ENCODE data around the gene SMCO4.

The SMCO4 gene

DNA sequence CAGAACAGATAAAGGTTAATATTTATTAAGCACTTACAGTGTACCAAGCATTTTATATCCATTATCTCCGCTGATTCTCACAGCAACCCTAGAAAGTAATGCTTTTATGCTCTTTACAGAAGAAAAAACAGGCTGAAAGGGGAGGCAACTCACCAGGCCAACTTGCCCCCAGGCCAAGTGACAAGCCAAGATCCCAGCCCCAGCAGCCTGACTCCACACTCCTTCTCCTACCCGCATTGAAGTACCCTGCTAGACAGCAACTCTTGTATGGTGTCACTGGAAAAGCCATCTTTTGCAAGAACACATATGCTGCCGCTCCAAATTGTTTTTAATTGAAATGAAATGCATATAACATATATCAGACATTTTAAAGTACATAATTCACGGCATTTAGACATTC, 25.6 kb downstream of the SMCO4 start:
- Histone ChIP-seq H3K27me3 (ENCODE audit: insufficient read depth, low read depth) (no peaks in the 10 kb centered on the region), H3K79me2 (ENCODE audit: insufficient read depth, low read depth) (no peaks in the 10 kb centered on the region), H4K20me1 (ENCODE audit: insufficient read depth) (no peaks in the 10 kb centered on the region), H3K36me3 (ENCODE audit: insufficient read depth) (no peaks in the 10 kb centered on the region), H3K27ac (no peak overlapping the region), H2AFZ (ENCODE audit: low read depth) (no peak overlapping the region), H3K4me1 (ENCODE audit: low read depth, poor library complexity, severe bottlenecking) (peaks cover 20% of the 10 kb centered on the region), H3K9ac (no peak overlapping the region), H3K4me2 (no peak overlapping the region), H3K4me3 (IDR thresholded peaks at IDR 0.05; ENCODE audit: insufficient read depth, low read depth, low read length) (no peak overlapping the region)
- TF ChIP-seq, protein P1, sequence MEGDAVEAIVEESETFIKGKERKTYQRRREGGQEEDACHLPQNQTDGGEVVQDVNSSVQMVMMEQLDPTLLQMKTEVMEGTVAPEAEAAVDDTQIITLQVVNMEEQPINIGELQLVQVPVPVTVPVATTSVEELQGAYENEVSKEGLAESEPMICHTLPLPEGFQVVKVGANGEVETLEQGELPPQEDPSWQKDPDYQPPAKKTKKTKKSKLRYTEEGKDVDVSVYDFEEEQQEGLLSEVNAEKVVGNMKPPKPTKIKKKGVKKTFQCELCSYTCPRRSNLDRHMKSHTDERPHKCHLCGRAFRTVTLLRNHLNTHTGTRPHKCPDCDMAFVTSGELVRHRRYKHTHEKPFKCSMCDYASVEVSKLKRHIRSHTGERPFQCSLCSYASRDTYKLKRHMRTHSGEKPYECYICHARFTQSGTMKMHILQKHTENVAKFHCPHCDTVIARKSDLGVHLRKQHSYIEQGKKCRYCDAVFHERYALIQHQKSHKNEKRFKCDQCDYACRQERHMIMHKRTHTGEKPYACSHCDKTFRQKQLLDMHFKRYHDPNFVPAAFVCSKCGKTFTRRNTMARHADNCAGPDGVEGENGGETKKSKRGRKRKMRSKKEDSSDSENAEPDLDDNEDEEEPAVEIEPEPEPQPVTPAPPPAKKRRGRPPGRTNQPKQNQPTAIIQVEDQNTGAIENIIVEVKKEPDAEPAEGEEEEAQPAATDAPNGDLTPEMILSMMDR (conservative IDR thresholded peaks at IDR 0.05; ENCODE audit: low read depth, low read length): no peak

DNA sequence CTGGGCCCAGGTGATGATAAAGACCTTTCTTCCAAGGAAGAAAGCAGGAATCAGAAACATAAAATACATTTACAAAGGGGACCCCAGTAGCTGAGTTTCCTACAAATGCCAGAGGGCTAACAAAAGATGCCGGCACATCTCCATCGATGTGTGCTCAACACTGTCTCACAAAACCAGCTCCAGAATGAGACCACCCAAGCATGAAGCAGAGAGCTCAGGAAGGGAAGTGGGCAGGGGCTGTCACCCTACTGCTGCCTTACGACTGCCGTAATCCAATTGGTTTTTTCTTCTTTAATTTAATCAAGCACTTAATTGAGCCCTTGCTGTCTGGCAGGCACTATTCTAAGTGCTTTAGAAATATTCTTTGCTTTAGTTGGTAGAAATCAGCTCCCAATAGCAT, 26.1 kb downstream of the SMCO4 start:
- Histone ChIP-seq H3K9ac (no peak overlapping the region), H3K36me3 (ENCODE audit: insufficient read depth) (no peaks in the 10 kb centered on the region), H3K4me1 (ENCODE audit: low read depth, poor library complexity, severe bottlenecking) (peaks cover 20% of the 10 kb centered on the region), H3K27me3 (ENCODE audit: insufficient read depth, low read depth) (no peaks in the 10 kb centered on the region), H3K4me2 (no peak overlapping the region), H2AFZ (ENCODE audit: low read depth) (no peak overlapping the region), H3K27ac (no peak overlapping the region), H3K4me3 (IDR thresholded peaks at IDR 0.05; ENCODE audit: insufficient read depth, low read depth, low read length) (no peak overlapping the region), H4K20me1 (ENCODE audit: insufficient read depth) (no peaks in the 10 kb centered on the region), H3K79me2 (ENCODE audit: insufficient read depth, low read depth) (no peaks in the 10 kb centered on the region)
- TF ChIP-seq, protein P1 (conservative IDR thresholded peaks at IDR 0.05; ENCODE audit: low read depth, low read length): no peak

GRCh38 chr11:93515441-93516025, 27.7 kb downstream of the SMCO4 start:
- H3K27me3 ChIP-seq (ENCODE audit: insufficient read depth, low read depth): no peaks in the 10 kb centered on the region
- H3K4me1 ChIP-seq (ENCODE audit: low read depth, poor library complexity, severe bottlenecking): peaks cover 9% of the 10 kb centered on the region
- H3K9ac ChIP-seq: no peak overlapping the region
- no peaks in the 10 kb centered on the region for H4K20me1 ChIP-seq (ENCODE audit: insufficient read depth)
- H3K4me3 ChIP-seq (IDR thresholded peaks at IDR 0.05; ENCODE audit: insufficient read depth, low read depth, low read length): no peak overlapping the region
- no peak overlapping the region for H3K27ac ChIP-seq
- no peaks in the 10 kb centered on the region for H3K36me3 ChIP-seq (ENCODE audit: insufficient read depth)
- H3K79me2 ChIP-seq (ENCODE audit: insufficient read depth, low read depth): no peaks in the 10 kb centered on the region
- TF ChIP-seq, protein P1 (conservative IDR thresholded peaks at IDR 0.05; ENCODE audit: low read depth, low read length): no peak
- no peak overlapping the region for H2AFZ ChIP-seq (ENCODE audit: low read depth)
- H3K4me2 ChIP-seq: no peak overlapping the region

- no peak overlapping the region for H3K27ac ChIP-seq
- H3K4me2 ChIP-seq: no peak overlapping the region
- H3K27me3 ChIP-seq (ENCODE audit: insufficient read depth, low read depth): no peaks in the 10 kb centered on the region
- H3K36me3 ChIP-seq (ENCODE audit: insufficient read depth): no peaks in the 10 kb centered on the region
- TF ChIP-seq, protein P1 (conservative IDR thresholded peaks at IDR 0.05; ENCODE audit: low read depth, low read length): no peak
- H2AFZ ChIP-seq (ENCODE audit: low read depth): no peak overlapping the region
- H3K9ac ChIP-seq: no peak overlapping the region
- H4K20me1 ChIP-seq (ENCODE audit: insufficient read depth): no peaks in the 10 kb centered on the region
- no peak overlapping the region for H3K4me3 ChIP-seq (IDR thresholded peaks at IDR 0.05; ENCODE audit: insufficient read depth, low read depth, low read length)
- peaks cover 7% of the 10 kb centered on the region for H3K4me1 ChIP-seq (ENCODE audit: low read depth, poor library complexity, severe bottlenecking)
- no peaks in the 10 kb centered on the region for H3K79me2 ChIP-seq (ENCODE audit: insufficient read depth, low read depth)
Measured at GRCh38 chr11:93514712-93515111, 28.5 kb downstream of the SMCO4 start.

Measured in KMS-11 (cell line).